Right lobe of liver (tissue), 6 donors: Measurements from ENCODE around the gene MAS1. TPM values are rescaled to one million over a fixed set of nuclear protein-coding genes. Genes with fewer than 3 reads are reported as not detected.

Experiments
- ATAC-seq, 4 donors: fragments of 200-7000 bp; cut with Tn5 transposase; one replicate each; pipeline ENCODE4 v1.9.1; 2020; ENCODE audit warnings: mild to moderate bottlenecking in 4 of 4, moderate library complexity in 4 of 4
- DNase-seq, 3 donors: peaks; one replicate each; pipeline ENCODE4 v3.0.0-alpha.2; 2020
- H3K27ac ChIP-seq, 3 donors: fragments of 200-600 bp; one replicate each; pipeline ENCODE4 v1.8.0; 2022
- H3K27me3 ChIP-seq, 2 donors: fragments of 200-600 bp; one replicate each; pipeline ENCODE4 v1.8.0; 2022
- H3K36me3 ChIP-seq, 4 donors: fragments of 200-600 bp; sonication (generic) in 1 of 4; one replicate each; pipeline versions ENCODE4 v1.5.1 to v1.8.0; 2017 to 2022; ENCODE audit warnings: control low read depth in 1 of 4
- H3K4me1 ChIP-seq, 4 donors: fragments of 200-600 bp; sonication (generic) in 1 of 4; one replicate each; pipeline versions ENCODE4 v1.5.1 to v1.8.0; 2017 to 2022; ENCODE audit warnings: control low read depth in 1 of 4
- H3K4me3 ChIP-seq, 3 donors: fragments of 200-600 bp; one replicate each; pipeline ENCODE4 v1.8.0; 2022
- H3K9me3 ChIP-seq, 4 donors: fragments of 200-600 bp; sonication (generic) in 1 of 4; one replicate each; pipeline versions ENCODE4 v1.5.1 to v1.8.0; 2017 to 2022; ENCODE audit warnings: control low read depth in 1 of 4
- CTCF ChIP-seq, 4 donors: fragments of 200-600 bp in 3 of 4; fragments of 450-650 bp in 1 of 4; IDR thresholded peaks; one replicate each; pipeline versions ENCODE4 v1.5.1 to v1.8.0; 2016 to 2022; ENCODE audit warnings: antibody characterized with exemption in 4 of 4, mild to moderate bottlenecking in 2 of 4
- POLR2A ChIP-seq: fragments of 450-650 bp; IDR thresholded peaks from one replicate; pipeline ENCODE4 v1.6.1; 2017; ENCODE audit warnings: antibody characterized with exemption, mild to moderate bottlenecking
- WGBS: methylation state at CpG from one replicate; pipeline ENCODE4 v1.1.6; 2018; ENCODE audit warnings: low coverage, low lambda C conversion rate; ENCODE audit not compliant: insufficient coverage; ENCODE audit errors: missing lambda C conversion rate; 5-methylcytosine and 5-hydroxymethylcytosine counted together
- intact Hi-C, 2 donors: fragments of 100-400 bp; cut with DNase I; formaldehyde crosslinking; loops; one replicate each; pipeline versions ENCODE4 v1.11.2 to v1.14.1; 2022
- total RNA-seq, 6 experiments: library from RNA; depleted of rRNA in 2 of 6; stranded (reverse); fragments of >200 nt in 2 of 6; fragmentation: NEBNext Ultra II Directional in 3 of 6; extraction: Animal tissue kit (Norgen Biotek cat#: 25700) in 3 of 6; gene quantifications; one replicate each; pipeline versions ENCODE4 v1.1.0 to v1.2.4, GENCODE V29; 2016 to 2023
- donor health status: DM: no; HTN: yes; CAD: no.
- donor health status: DM: no; HTN: no; CAD: no.
- donor health status: DM: no; HTN: no; CAD: no.
- donor health status: DM: no; HTN: yes; CAD: no.
- donor health status: DM: no; HTN: yes; CAD: no.

Gene MAS1
- total RNA-seq, 6 experiments from 2014 or later = not detected

- no peak for DNase-seq
- no peak overlapping the region for H3K27ac ChIP-seq
- no peaks in the 10 kb centered on the region for H3K9me3 ChIP-seq
- H3K4me1 ChIP-seq = no peaks in the 10 kb centered on the region
- H3K4me3 ChIP-seq = no peak overlapping the region
- intact Hi-C loops = no loop called here
- TF ChIP-seq POLR2A = no peak
- no peak for TF ChIP-seq CTCF (IDR thresholded peaks at IDR 0.05)
- no peak for ATAC-seq
- no peaks in the 10 kb centered on the region for H3K36me3 ChIP-seq
- WGBS = 74% methylated on average over 4 of the region's 4 CpGs
- no peaks in the 10 kb centered on the region for H3K27me3 ChIP-seq
Observed at GRCh38 chr6:159908535-159908934, 17.7 kb downstream of the MAS1 start.

- no peaks in the 10 kb centered on the region for H3K36me3 ChIP-seq
- DNase-seq (no peak), ATAC-seq (no peak)
- TF ChIP-seq CTCF (IDR thresholded peaks at IDR 0.05) = no peak
- no peak for TF ChIP-seq POLR2A
- H3K27ac ChIP-seq = no peak overlapping the region
- no peaks in the 10 kb centered on the region for H3K9me3 ChIP-seq
- intact Hi-C loops = no loop called here
- peaks cover 0 to 1% (median 0%) of the 10 kb centered on the region in 4 donors for H3K4me1 ChIP-seq
- H3K4me3 ChIP-seq = no peak overlapping the region
- 53% methylated on average over 4 of the region's 4 CpGs for WGBS
- H3K27me3 ChIP-seq = no peaks in the 10 kb centered on the region
Observed at GRCh38 chr6:159908979-159909378, 18.2 kb downstream of the MAS1 start.

- 65% methylated on average over 5 of the region's 5 CpGs for WGBS
- Histone ChIP-seq H3K36me3 (no peaks in the 10 kb centered on the region), H3K27ac (no peak overlapping the region), H3K9me3 (no peaks in the 10 kb centered on the region), H3K4me3 (no peak overlapping the region), H3K4me1 (peaks cover 0 to 12% (median 3%) of the 10 kb centered on the region in 4 donors), H3K27me3 (no peaks in the 10 kb centered on the region)
- TF ChIP-seq CTCF (IDR thresholded peaks at IDR 0.05) = no peak
- no peak for TF ChIP-seq POLR2A
- ATAC-seq = no peak
- DNase-seq = no peak
- intact Hi-C loops = no loop called here
Observed at GRCh38 chr6:159910342-159910741, 19.6 kb downstream of the MAS1 start.

- intact Hi-C loops = no loop called here
- H3K27me3 ChIP-seq = no peaks in the 10 kb centered on the region
- H3K4me1 ChIP-seq = peaks cover 0 to 32% (median 3%) of the 10 kb centered on the region in 4 donors
- WGBS = 61% methylated on average over 2 of the region's 2 CpGs
- DNase-seq (no peak), ATAC-seq (no peak)
- TF ChIP-seq POLR2A (no peak), CTCF (IDR thresholded peaks at IDR 0.05) (no peak)
- no peaks in the 10 kb centered on the region for H3K9me3 ChIP-seq
- H3K36me3 ChIP-seq = no peaks in the 10 kb centered on the region
- no peak overlapping the region for H3K4me3 ChIP-seq
- no peak overlapping the region for H3K27ac ChIP-seq
Observed at GRCh38 chr6:159913375-159913774, 22.6 kb downstream of the MAS1 start.
